ENCODE results near the gene MCF2L2. TPM values are rescaled to one million over a fixed set of nuclear protein-coding genes. Genes with fewer than 3 reads are reported as not detected.
A peak's percentile ranks its signal among the peaks of the same experiment; 100 is the strongest.

MCF2L2 gene
- total RNA-seq, 1 donor from 2014 or later = 2.7 TPM

- no peak for TF ChIP-seq CTCF (conservative IDR thresholded peaks at IDR 0.05)
- H3K36me3 Mint-ChIP-seq = peaks cover 4% of the 10 kb centered on the region
- H3K9me3 Mint-ChIP-seq = no peaks in the 10 kb centered on the region
- no peak for DNase-seq (ENCODE audit: extremely low spot score, unreplicated experiment)
- H3K27me3 Mint-ChIP-seq = no peaks in the 10 kb centered on the region
- peaks cover 15% of the 10 kb centered on the region for H3K4me1 Mint-ChIP-seq (ENCODE audit: unreplicated experiment)
- peak overlapping the region; percentile 83 for H3K27ac Mint-ChIP-seq
- H3K4me3 Mint-ChIP-seq = peak overlapping the region; percentile 54
Measured at GRCh38 chr3:183298701-183299153, 129.7 kb downstream of the MCF2L2 start.

GRCh38 chr3:183296944-183297343, 131.5 kb downstream of the MCF2L2 start:
- H3K27me3 Mint-ChIP-seq = no peaks in the 10 kb centered on the region

GRCh38 chr3:183295211-183295610, 133.2 kb downstream of the MCF2L2 start:
- Mint-ChIP-seq H3K27me3 (no peaks in the 10 kb centered on the region), H3K27ac (peak overlapping the region; percentile 66), H3K4me3 (no peak overlapping the region), H3K9me3 (peaks cover 4% of the 10 kb centered on the region), H3K4me1 (ENCODE audit: unreplicated experiment) (peaks cover 19% of the 10 kb centered on the region), H3K36me3 (no peaks in the 10 kb centered on the region)
- TF ChIP-seq CTCF (conservative IDR thresholded peaks at IDR 0.05) = no peak
- DNase-seq (ENCODE audit: extremely low spot score, unreplicated experiment) = no peak

More at GRCh38 chr3:183296944-183297343, 131.5 kb downstream of the MCF2L2 start:
- H3K9me3 Mint-ChIP-seq = peaks cover 2% of the 10 kb centered on the region
- TF ChIP-seq CTCF (conservative IDR thresholded peaks at IDR 0.05) = no peak
- peaks cover 8% of the 10 kb centered on the region for H3K4me1 Mint-ChIP-seq (ENCODE audit: unreplicated experiment)
- no peak overlapping the region for H3K4me3 Mint-ChIP-seq
- no peak overlapping the region for H3K27ac Mint-ChIP-seq
- peaks cover 4% of the 10 kb centered on the region for H3K36me3 Mint-ChIP-seq
- DNase-seq (ENCODE audit: extremely low spot score, unreplicated experiment) = no peak

GRCh38 chr3:183293966-183294365, 134.5 kb downstream of the MCF2L2 start:
- Mint-ChIP-seq H3K36me3 (no peaks in the 10 kb centered on the region), H3K9me3 (peaks cover 4% of the 10 kb centered on the region), H3K27me3 (no peaks in the 10 kb centered on the region), H3K4me3 (no peak overlapping the region), H3K27ac (no peak overlapping the region), H3K4me1 (ENCODE audit: unreplicated experiment) (peaks cover 19% of the 10 kb centered on the region)
- no peak for TF ChIP-seq CTCF (conservative IDR thresholded peaks at IDR 0.05)
- DNase-seq (ENCODE audit: extremely low spot score, unreplicated experiment) = no peak

- no peak for TF ChIP-seq CTCF (conservative IDR thresholded peaks at IDR 0.05)
- Mint-ChIP-seq H3K9me3 (peaks cover 4% of the 10 kb centered on the region), H3K4me1 (ENCODE audit: unreplicated experiment) (peaks cover 17% of the 10 kb centered on the region), H3K4me3 (peak overlapping the region; percentile 5), H3K27ac (peak overlapping the region; percentile 2), H3K36me3 (no peaks in the 10 kb centered on the region), H3K27me3 (no peaks in the 10 kb centered on the region)
- DNase-seq (ENCODE audit: extremely low spot score, unreplicated experiment) = no peak
Measured at GRCh38 chr3:183291497-183292031, 136.9 kb downstream of the MCF2L2 start.

Measured in type B pancreatic cell (in vitro differentiated cells).